ENCODE measurements around the gene PITX1.

PITX1 gene

DNA sequence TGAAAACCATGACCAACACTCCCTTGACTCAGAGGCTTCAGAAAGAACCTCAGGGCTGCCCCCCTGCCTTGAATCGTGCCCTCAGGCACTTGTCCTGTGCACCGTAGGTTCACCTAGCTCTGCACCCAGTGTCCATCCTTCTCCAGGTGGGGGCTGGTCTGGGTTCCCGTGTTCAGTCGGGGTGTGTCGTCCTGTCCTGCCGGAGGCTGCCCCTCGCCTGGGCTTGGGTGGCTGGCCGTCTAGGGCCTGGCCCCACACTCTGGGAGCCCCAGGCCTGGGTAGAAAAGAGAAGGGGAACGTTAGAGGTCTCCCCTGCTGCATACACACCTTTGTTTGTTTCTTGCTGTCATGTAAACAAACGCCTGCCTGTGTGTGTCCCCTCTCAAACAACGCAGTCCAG, 37.0 kb downstream of the PITX1 start:
- H4K20me1 ChIP-seq (ENCODE audit: insufficient read depth, low read length), result no peaks in the 10 kb centered on the region
- no peak overlapping the region for H3K9ac ChIP-seq (ENCODE audit: low read length)
- no peak overlapping the region for H3K4me3 ChIP-seq (ENCODE audit: low read length)
- H3F3A ChIP-seq (ENCODE audit: insufficient read depth, low read length), result no peaks in the 10 kb centered on the region
- H3K79me2 ChIP-seq (ENCODE audit: low read length), result no peaks in the 10 kb centered on the region
- H2AFZ ChIP-seq (ENCODE audit: low read length), result no peak overlapping the region
- no peaks in the 10 kb centered on the region for H3K9me2 ChIP-seq (replicated peaks; ENCODE audit: insufficient read depth, low read length)
- H3K4me1 ChIP-seq (ENCODE audit: low read length), result no peaks in the 10 kb centered on the region
- H3K9me3 ChIP-seq (replicated peaks; ENCODE audit: insufficient read depth, low read length), result no peaks in the 10 kb centered on the region
- no peak for DNase-seq
- TF ChIP-seq EZH2 (optimal IDR thresholded peaks at IDR 0.05; ENCODE audit: low read depth, low read length) (no peak), EZH2phosphoT487 (IDR thresholded peaks at IDR 0.05; ENCODE audit: low read length) (no peak)
- TF ChIP-seq, protein P1, sequence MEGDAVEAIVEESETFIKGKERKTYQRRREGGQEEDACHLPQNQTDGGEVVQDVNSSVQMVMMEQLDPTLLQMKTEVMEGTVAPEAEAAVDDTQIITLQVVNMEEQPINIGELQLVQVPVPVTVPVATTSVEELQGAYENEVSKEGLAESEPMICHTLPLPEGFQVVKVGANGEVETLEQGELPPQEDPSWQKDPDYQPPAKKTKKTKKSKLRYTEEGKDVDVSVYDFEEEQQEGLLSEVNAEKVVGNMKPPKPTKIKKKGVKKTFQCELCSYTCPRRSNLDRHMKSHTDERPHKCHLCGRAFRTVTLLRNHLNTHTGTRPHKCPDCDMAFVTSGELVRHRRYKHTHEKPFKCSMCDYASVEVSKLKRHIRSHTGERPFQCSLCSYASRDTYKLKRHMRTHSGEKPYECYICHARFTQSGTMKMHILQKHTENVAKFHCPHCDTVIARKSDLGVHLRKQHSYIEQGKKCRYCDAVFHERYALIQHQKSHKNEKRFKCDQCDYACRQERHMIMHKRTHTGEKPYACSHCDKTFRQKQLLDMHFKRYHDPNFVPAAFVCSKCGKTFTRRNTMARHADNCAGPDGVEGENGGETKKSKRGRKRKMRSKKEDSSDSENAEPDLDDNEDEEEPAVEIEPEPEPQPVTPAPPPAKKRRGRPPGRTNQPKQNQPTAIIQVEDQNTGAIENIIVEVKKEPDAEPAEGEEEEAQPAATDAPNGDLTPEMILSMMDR (IDR thresholded peaks at IDR 0.05; ENCODE audit: low read length), result no peak
- H3K4me2 ChIP-seq (ENCODE audit: low read depth, low read length), result no peak overlapping the region
- H3K27ac ChIP-seq (ENCODE audit: low read length), result no peak overlapping the region
- no peaks in the 10 kb centered on the region for H3K36me3 ChIP-seq (replicated peaks; ENCODE audit: insufficient read depth, low read length)
- H3K27me3 ChIP-seq (replicated peaks; ENCODE audit: insufficient read depth, low read length), result no peaks in the 10 kb centered on the region

DNA sequence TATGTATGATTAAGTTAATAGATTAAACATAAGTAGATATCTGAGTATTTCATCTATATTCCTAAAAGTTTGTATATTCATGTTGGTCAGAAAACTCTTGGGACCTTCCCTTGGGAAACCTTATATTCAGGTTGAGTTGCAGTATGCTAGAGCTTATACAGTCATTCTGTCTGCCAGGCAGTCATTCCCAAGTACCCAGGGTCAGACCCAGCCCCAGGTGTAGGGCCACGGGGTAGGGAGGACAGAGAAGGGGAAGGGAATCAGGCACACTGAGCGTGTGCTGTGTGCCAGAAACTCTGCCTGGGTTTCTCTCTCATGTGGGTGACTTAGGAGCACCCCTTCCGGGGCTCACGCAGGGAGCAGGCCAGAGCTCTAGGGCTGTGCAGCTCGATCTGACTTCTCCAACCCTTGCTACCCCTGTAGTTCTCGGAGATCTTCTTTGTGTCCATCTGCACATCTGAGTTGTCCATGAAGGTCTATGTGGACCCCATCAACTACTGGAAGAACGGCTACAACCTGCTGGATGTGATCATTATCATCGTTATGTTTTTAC, 38.1 kb downstream of the PITX1 start:
- no peaks in the 10 kb centered on the region for H3K9me2 ChIP-seq (replicated peaks; ENCODE audit: insufficient read depth, low read length)

DNA sequence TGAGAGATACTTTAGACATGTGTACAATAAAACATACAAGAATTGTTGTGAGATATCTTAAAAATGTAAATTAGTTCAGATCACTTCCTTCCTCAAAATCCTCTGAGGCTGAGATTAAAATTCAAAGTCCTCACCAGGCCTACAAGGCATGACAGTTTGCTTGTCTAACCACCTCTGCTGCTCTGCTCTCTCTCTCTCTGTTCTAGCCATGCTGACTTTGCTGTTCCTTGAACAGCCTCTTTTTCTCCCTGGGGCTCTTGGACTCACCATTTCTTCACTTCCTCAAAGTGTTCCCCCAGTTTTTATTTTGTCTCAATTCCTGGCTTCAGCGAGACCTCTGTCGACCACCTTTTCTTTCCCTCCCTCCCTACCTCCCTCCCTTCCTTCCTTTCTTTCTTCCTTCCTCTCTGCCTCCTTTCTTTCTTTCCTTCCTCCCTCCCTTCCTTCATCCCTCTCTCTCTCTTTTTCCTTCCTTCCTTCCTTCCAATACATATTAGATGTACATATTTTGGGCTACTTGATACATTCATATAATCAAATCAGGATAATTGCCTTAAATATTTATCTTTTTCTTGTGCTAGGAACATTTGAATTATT, 39.4 kb downstream of the PITX1 start:
- no peak overlapping the region for H3K9ac ChIP-seq (ENCODE audit: low read length)
- H3K79me2 ChIP-seq (ENCODE audit: low read length), result no peaks in the 10 kb centered on the region
- no peak overlapping the region for H3K27ac ChIP-seq (ENCODE audit: low read length)
- H3K4me2 ChIP-seq (ENCODE audit: low read depth, low read length), result no peak overlapping the region
- DNase-seq, result no peak
- H3K36me3 ChIP-seq (replicated peaks; ENCODE audit: insufficient read depth, low read length), result no peaks in the 10 kb centered on the region
- no peaks in the 10 kb centered on the region for H3K9me3 ChIP-seq (replicated peaks; ENCODE audit: insufficient read depth, low read length)
- no peaks in the 10 kb centered on the region for H4K20me1 ChIP-seq (ENCODE audit: insufficient read depth, low read length)
- H3F3A ChIP-seq (ENCODE audit: insufficient read depth, low read length), result no peaks in the 10 kb centered on the region
- no peaks in the 10 kb centered on the region for H3K4me1 ChIP-seq (ENCODE audit: low read length)
- no peak overlapping the region for H2AFZ ChIP-seq (ENCODE audit: low read length)
- H3K4me3 ChIP-seq (ENCODE audit: low read length), result no peak overlapping the region
- no peaks in the 10 kb centered on the region for H3K27me3 ChIP-seq (replicated peaks; ENCODE audit: insufficient read depth, low read length)
- no peaks in the 10 kb centered on the region for H3K9me2 ChIP-seq (replicated peaks; ENCODE audit: insufficient read depth, low read length)
- TF ChIP-seq EZH2 (optimal IDR thresholded peaks at IDR 0.05; ENCODE audit: low read depth, low read length), result no peak
- TF ChIP-seq, protein P1 (IDR thresholded peaks at IDR 0.05; ENCODE audit: low read length), result no peak
- no peak for TF ChIP-seq EZH2phosphoT487 (IDR thresholded peaks at IDR 0.05; ENCODE audit: low read length)

More for the DNA sequence above, 38.1 kb downstream of the PITX1 start:
- no peaks in the 10 kb centered on the region for H3K79me2 ChIP-seq (ENCODE audit: low read length)
- no peaks in the 10 kb centered on the region for H3K27me3 ChIP-seq (replicated peaks; ENCODE audit: insufficient read depth, low read length)
- no peak overlapping the region for H3K27ac ChIP-seq (ENCODE audit: low read length)
- no peak overlapping the region for H3K4me2 ChIP-seq (ENCODE audit: low read depth, low read length)
- H3F3A ChIP-seq (ENCODE audit: insufficient read depth, low read length), result no peaks in the 10 kb centered on the region
- H4K20me1 ChIP-seq (ENCODE audit: insufficient read depth, low read length), result no peaks in the 10 kb centered on the region
- H3K9ac ChIP-seq (ENCODE audit: low read length), result no peak overlapping the region
- no peak overlapping the region for H3K4me3 ChIP-seq (ENCODE audit: low read length)
- no peak for DNase-seq
- H2AFZ ChIP-seq (ENCODE audit: low read length), result no peak overlapping the region
- no peaks in the 10 kb centered on the region for H3K9me3 ChIP-seq (replicated peaks; ENCODE audit: insufficient read depth, low read length)
- H3K4me1 ChIP-seq (ENCODE audit: low read length), result no peaks in the 10 kb centered on the region
- H3K36me3 ChIP-seq (replicated peaks; ENCODE audit: insufficient read depth, low read length), result no peaks in the 10 kb centered on the region
- TF ChIP-seq, protein P1 (IDR thresholded peaks at IDR 0.05; ENCODE audit: low read length), result no peak
- TF ChIP-seq EZH2 (optimal IDR thresholded peaks at IDR 0.05; ENCODE audit: low read depth, low read length) (no peak), EZH2phosphoT487 (IDR thresholded peaks at IDR 0.05; ENCODE audit: low read length) (no peak)

All from MM.1S (cell line).